Activated CD4-positive, alpha-beta T cell treated with anti-CD3 and anti-CD28 coated beads, Interleukin-2, amount 50 U/mL, for 48 hours (primary cell): ENCODE measurements around the gene ZSCAN18.
"Not testable (repeated sequence)": the region's sequence is repeated elsewhere in the genome, so short reads cannot be mapped to it uniquely, and the experiment has no call there.

ENCODE experiments used
- DNase-seq, 2 experiments: peaks; one replicate each; pipeline ENCODE4 v3.0.0-alpha.2; 2020

Gene ZSCAN18

GRCh38 chr19:58097781-58098681 is at the start of gene ZSCAN18:
TSS of gene ZSCAN18 (minus strand) at chr19:58098231. CDS start at chr19:58090267, 7,964 bp downstream.
- peak; percentile 93 for DNase-seq

- not testable (repeated sequence) for DNase-seq
These were observed 49.4 kb upstream of the ZSCAN18 start for GRCh38 chr19:58147475-58147874.

- no peak for DNase-seq
These were observed 47.8 kb upstream of the ZSCAN18 start for GRCh38 chr19:58145849-58146248.

GRCh38 chr19:58134244-58134643 is 36.2 kb upstream of the ZSCAN18 start:
- no peak for DNase-seq

GRCh38 chr19:58129284-58129683 is 31.3 kb upstream of the ZSCAN18 start:
- no peak for DNase-seq

- DNase-seq, result no peak
These were observed 30.1 kb upstream of the ZSCAN18 start for GRCh38 chr19:58128041-58128685.

GRCh38 chr19:58123354-58123753 is 25.3 kb upstream of the ZSCAN18 start:
- DNase-seq, result no peak

- no peak for DNase-seq
These were observed 21.1 kb upstream of the ZSCAN18 start for GRCh38 chr19:58118979-58119733.

GRCh38 chr19:58117841-58118575 is 20.0 kb upstream of the ZSCAN18 start:
- DNase-seq, result no peak

GRCh38 chr19:58108546-58108817 is 10.5 kb upstream of the ZSCAN18 start:
- DNase-seq, result no peak

- DNase-seq, result no peak
These were observed 9.9 kb upstream of the ZSCAN18 start for GRCh38 chr19:58107778-58108545.

GRCh38 chr19:58098682-58098998 is 609 bp upstream of the ZSCAN18 start:
- DNase-seq, result no peak

GRCh38 chr19:58097349-58097748 is 682 bp downstream of the ZSCAN18 start:
- no peak for DNase-seq

- no peak for DNase-seq
These were observed 1.1 kb downstream of the ZSCAN18 start for GRCh38 chr19:58096884-58097283.

- no peak for DNase-seq
These were observed 2.7 kb downstream of the ZSCAN18 start for GRCh38 chr19:58095328-58095727.

GRCh38 chr19:58093071-58093470 is 5.0 kb downstream of the ZSCAN18 start:
- DNase-seq, result no peak

- no peak for DNase-seq
These were observed 6.6 kb downstream of the ZSCAN18 start for GRCh38 chr19:58091251-58091995.

- DNase-seq, result no peak
These were observed 8.2 kb downstream of the ZSCAN18 start for GRCh38 chr19:58089846-58090245.

GRCh38 chr19:58088521-58089052 is 9.4 kb downstream of the ZSCAN18 start:
- DNase-seq, result no peak

- DNase-seq, result no peak
These were observed 11.0 kb downstream of the ZSCAN18 start for GRCh38 chr19:58086825-58087710.
